HepG2 (cell line): Measurements from ENCODE around the gene SNRNP27. TPM values are rescaled to one million over a fixed set of nuclear protein-coding genes. Genes with fewer than 3 reads are reported as not detected.

ENCODE experiments used
- FIP1L1 ChIP-seq: fragments of 200-400 bp; formaldehyde crosslinking; IDR thresholded peaks from 2 replicates; pipeline ENCODE4 v1.6.1; 2018; ENCODE audit warnings: low read depth, mild to moderate bottlenecking, low read length, moderate library complexity, borderline replicate concordance; ENCODE audit not compliant: insufficient read depth
- FOXM1 ChIP-seq: sonication (generic); formaldehyde crosslinking; IDR thresholded peaks from 2 replicates; pipeline ENCODE4 v1.5.0; 2020; ENCODE audit warnings: missing genetic modification reagents
- HMGA1 ChIP-seq: sonication (generic); formaldehyde crosslinking; conservative IDR thresholded peaks from 2 replicates; pipeline ENCODE4 v1.4.0; 2020; ENCODE audit warnings: missing genetic modification reagents
- RFXANK ChIP-seq: IDR thresholded peaks from 2 replicates; pipeline ENCODE4 v1.6.1; 2016
- SAFB2 ChIP-seq: sonication (generic); formaldehyde crosslinking; IDR thresholded peaks from 2 replicates; pipeline ENCODE4 v1.5.1; 2020; ENCODE audit warnings: missing genetic modification reagents, low read depth, mild to moderate bottlenecking, borderline replicate concordance
- SKI ChIP-seq: fragments of 450-650 bp; IDR thresholded peaks from one replicate; pipeline ENCODE4 v1.6.1; 2018; ENCODE audit warnings: mild to moderate bottlenecking; ENCODE audit not compliant: partially characterized antibody
- ZNF468 ChIP-seq: sonication (generic); formaldehyde crosslinking; IDR thresholded peaks from 2 replicates; pipeline ENCODE4 v1.8.0; 2022; ENCODE audit warnings: mild to moderate bottlenecking, moderate library complexity, missing genetic modification reagents
- ZNF543 ChIP-seq: sonication (generic); formaldehyde crosslinking; IDR thresholded peaks from 2 replicates; pipeline ENCODE4 v1.4.0; 2020; ENCODE audit warnings: mild to moderate bottlenecking, missing genetic modification reagents
- ZNF569 ChIP-seq: sonication (generic); formaldehyde crosslinking; IDR thresholded peaks from 2 replicates; pipeline ENCODE4 v1.5.0; 2020; ENCODE audit warnings: mild to moderate bottlenecking, missing genetic modification reagents, moderate library complexity, borderline replicate concordance
- ZNF672 ChIP-seq: sonication (generic); formaldehyde crosslinking; IDR thresholded peaks from 2 replicates; pipeline ENCODE4 v1.8.1; 2022; ENCODE audit warnings: missing genetic modification reagents
- ZNF780A ChIP-seq: sonication (generic); formaldehyde crosslinking; IDR thresholded peaks from 2 replicates; pipeline ENCODE4 v1.8.0; 2022; ENCODE audit warnings: mild to moderate bottlenecking, missing genetic modification reagents, moderate library complexity
- ZNF879 ChIP-seq: sonication (generic); formaldehyde crosslinking; IDR thresholded peaks from 2 replicates; pipeline ENCODE4 v1.8.1; 2023; ENCODE audit warnings: missing genetic modification reagents
- polyA plus RNA-seq, 8 experiments: library from polyadenylated mRNA; depleted of rRNA in 3 of 8; stranded (reverse) in 7 of 8; unstranded in 1 of 8; fragments of >200 nt; fragmentation: Illumina TruSeq in 4 of 8; extraction: Trizol in 4 of 8; gene quantifications; 2 replicates each; pipeline versions ENCODE4 v1.2.1 to v1.2.3, GENCODE V29; 2011 to 2016; ENCODE audit warnings: low read depth in 4 of 8, missing spikeins in 1 of 8, mixed read lengths in 1 of 8; ENCODE audit not compliant: insufficient read depth in 1 of 8
- total RNA-seq, 5 experiments: library from RNA; depleted of rRNA; stranded (reverse); fragments of >200 nt; fragmentation: Illumina TruSeq; extraction: Trizol; gene quantifications; 2 replicates each; pipeline ENCODE4 v1.2.3, GENCODE V29; 2016; ENCODE audit warnings: low read depth in 1 of 5
- TF ChIP-seq, protein P1 (sequence below): sonication (generic); formaldehyde crosslinking; IDR thresholded peaks from 2 replicates; pipeline ENCODE4 v1.8.0; 2023; ENCODE audit warnings: mild to moderate bottlenecking, missing genetic modification reagents
- TF ChIP-seq, protein P2 (sequence below): sonication (generic); formaldehyde crosslinking; IDR thresholded peaks from 2 replicates; pipeline ENCODE4 v1.8.1; 2023; ENCODE audit warnings: mild to moderate bottlenecking, missing genetic modification reagents, borderline replicate concordance
- TF ChIP-seq, protein P3 (sequence below): IDR thresholded peaks from 2 replicates; pipeline ENCODE4 v1.6.1; 2016
- TF ChIP-seq, protein P4 (sequence below): sonication (generic); formaldehyde crosslinking; conservative IDR thresholded peaks from 2 replicates; pipeline ENCODE4 v1.5.0; 2020; ENCODE audit warnings: missing genetic modification reagents
- TF ChIP-seq, protein P5 (sequence below): sonication (generic); formaldehyde crosslinking; IDR thresholded peaks from 2 replicates; pipeline ENCODE4 v1.5.0; 2020; ENCODE audit warnings: missing genetic modification reagents
- TF ChIP-seq, protein P6 (sequence below): IDR thresholded peaks from 2 replicates; pipeline ENCODE4 v1.6.1; 2016; ENCODE audit warnings: missing compliant biosample characterization, missing genetic modification reagents, borderline replicate concordance
- TF ChIP-seq, protein P7 (sequence below): sonication (generic); formaldehyde crosslinking; IDR thresholded peaks from 2 replicates; pipeline ENCODE4 v1.8.1; 2023; ENCODE audit warnings: mild to moderate bottlenecking, moderate library complexity, missing genetic modification reagents

SNRNP27 gene
- total and polyA plus RNA-seq, 2 of the 13 experiments (the other 11 are each of a cell fraction or from before 2014, with no cell fraction given) = 49.8 to 54.6 TPM

- TF ChIP-seq, protein P1, sequence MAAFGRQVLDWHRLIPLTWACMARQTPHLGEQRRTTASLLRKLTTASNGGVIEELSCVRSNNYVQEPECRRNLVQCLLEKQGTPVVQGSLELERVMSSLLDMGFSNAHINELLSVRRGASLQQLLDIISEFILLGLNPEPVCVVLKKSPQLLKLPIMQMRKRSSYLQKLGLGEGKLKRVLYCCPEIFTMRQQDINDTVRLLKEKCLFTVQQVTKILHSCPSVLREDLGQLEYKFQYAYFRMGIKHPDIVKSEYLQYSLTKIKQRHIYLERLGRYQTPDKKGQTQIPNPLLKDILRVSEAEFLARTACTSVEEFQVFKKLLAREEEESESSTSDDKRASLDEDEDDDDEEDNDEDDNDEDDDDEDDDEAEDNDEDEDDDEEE (CRISPR knock-in tag) = no peak
- TF ChIP-seq, protein P2, sequence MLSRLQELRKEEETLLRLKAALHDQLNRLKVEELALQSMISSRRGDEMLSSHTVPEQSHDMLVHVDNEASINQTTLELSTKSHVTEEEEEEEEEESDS (CRISPR knock-in tag) = no peak
- no peak for TF ChIP-seq FIP1L1
- TF ChIP-seq, protein P3, sequence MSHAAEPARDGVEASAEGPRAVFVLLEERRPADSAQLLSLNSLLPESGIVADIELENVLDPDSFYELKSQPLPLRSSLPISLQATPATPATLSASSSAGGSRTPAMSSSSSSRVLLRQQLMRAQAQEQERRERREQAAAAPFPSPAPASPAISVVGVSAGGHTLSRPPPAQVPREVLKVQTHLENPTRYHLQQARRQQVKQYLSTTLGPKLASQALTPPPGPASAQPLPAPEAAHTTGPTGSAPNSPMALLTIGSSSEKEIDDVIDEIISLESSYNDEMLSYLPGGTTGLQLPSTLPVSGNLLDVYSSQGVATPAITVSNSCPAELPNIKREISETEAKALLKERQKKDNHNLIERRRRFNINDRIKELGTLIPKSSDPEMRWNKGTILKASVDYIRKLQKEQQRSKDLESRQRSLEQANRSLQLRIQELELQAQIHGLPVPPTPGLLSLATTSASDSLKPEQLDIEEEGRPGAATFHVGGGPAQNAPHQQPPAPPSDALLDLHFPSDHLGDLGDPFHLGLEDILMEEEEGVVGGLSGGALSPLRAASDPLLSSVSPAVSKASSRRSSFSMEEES (CRISPR knock-in tag) = no peak
- TF ChIP-seq ZNF543 (CRISPR knock-in tag) = peak; percentile 47; the same call in 1 of the 2 replicates
- TF ChIP-seq HMGA1 (CRISPR knock-in tag) = no peak
- no peak for TF ChIP-seq RFXANK
- no peak for TF ChIP-seq ZNF468 (CRISPR knock-in tag)
- TF ChIP-seq ZNF780A (CRISPR knock-in tag) = no peak
- TF ChIP-seq, protein P4, sequence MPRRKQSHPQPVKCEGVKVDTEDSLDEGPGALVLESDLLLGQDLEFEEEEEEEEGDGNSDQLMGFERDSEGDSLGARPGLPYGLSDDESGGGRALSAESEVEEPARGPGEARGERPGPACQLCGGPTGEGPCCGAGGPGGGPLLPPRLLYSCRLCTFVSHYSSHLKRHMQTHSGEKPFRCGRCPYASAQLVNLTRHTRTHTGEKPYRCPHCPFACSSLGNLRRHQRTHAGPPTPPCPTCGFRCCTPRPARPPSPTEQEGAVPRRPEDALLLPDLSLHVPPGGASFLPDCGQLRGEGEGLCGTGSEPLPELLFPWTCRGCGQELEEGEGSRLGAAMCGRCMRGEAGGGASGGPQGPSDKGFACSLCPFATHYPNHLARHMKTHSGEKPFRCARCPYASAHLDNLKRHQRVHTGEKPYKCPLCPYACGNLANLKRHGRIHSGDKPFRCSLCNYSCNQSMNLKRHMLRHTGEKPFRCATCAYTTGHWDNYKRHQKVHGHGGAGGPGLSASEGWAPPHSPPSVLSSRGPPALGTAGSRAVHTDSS (CRISPR knock-in tag) = no peak
- TF ChIP-seq, protein P5, sequence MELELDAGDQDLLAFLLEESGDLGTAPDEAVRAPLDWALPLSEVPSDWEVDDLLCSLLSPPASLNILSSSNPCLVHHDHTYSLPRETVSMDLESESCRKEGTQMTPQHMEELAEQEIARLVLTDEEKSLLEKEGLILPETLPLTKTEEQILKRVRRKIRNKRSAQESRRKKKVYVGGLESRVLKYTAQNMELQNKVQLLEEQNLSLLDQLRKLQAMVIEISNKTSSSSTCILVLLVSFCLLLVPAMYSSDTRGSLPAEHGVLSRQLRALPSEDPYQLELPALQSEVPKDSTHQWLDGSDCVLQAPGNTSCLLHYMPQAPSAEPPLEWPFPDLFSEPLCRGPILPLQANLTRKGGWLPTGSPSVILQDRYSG (CRISPR knock-in tag) = no peak
- TF ChIP-seq, protein P6, sequence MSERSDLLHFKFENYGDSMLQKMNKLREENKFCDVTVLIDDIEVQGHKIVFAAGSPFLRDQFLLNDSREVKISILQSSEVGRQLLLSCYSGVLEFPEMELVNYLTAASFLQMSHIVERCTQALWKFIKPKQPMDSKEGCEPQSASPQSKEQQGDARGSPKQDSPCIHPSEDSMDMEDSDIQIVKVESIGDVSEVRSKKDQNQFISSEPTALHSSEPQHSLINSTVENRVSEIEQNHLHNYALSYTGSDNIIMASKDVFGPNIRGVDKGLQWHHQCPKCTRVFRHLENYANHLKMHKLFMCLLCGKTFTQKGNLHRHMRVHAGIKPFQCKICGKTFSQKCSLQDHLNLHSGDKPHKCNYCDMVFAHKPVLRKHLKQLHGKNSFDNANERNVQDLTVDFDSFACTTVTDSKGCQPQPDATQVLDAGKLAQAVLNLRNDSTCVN (CRISPR knock-in tag) = no peak
- TF ChIP-seq ZNF672 (CRISPR knock-in tag) = no peak
- no peak for TF ChIP-seq ZNF879
- no peak for TF ChIP-seq SKI
- no peak for TF ChIP-seq FOXM1 (CRISPR knock-in tag)
- TF ChIP-seq, protein P7, sequence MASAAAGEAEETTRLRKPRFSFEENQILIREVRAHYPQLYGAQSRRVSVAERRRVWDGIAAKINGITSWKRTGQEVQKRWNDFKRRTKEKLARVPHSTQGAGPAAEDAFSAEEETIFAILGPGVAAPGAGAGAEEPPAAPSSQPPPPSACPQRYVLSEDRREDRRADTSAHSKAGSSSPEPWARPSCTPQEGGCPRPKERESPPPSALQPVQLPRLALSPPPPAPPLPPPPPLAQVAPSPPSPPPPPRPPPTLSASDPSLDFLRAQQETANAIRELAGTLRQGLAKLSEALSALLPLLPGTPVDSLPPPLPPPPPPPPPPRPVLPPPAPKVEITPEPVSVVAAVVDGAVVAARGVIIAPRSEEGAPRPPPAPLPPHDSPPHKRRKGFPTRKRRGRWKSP = peak; percentile 66; the same call in 1 of the 2 replicates
- no peak for TF ChIP-seq SAFB2 (CRISPR knock-in tag)
- no peak for TF ChIP-seq ZNF569 (CRISPR knock-in tag)
Observed at GRCh38 chr2:69933839-69934613, 40.3 kb downstream of the SNRNP27 start (continued).
